ENCODE measurements around the gene GBF1.
A peak's percentile ranks its signal among the peaks of the same experiment; 100 is the strongest.

GRCh38 chr10:102394079-102394800 is 148.9 kb downstream of the GBF1 start:
- TF ChIP-seq CTCF (IDR thresholded peaks at IDR 0.05; ENCODE audit: insufficient read depth, low read length) (no peak), SPI1 (IDR thresholded peaks at IDR 0.05; ENCODE audit: borderline replicate concordance, low read depth) (peak; percentile 79), POLR2AphosphoS5 (IDR thresholded peaks at IDR 0.05; ENCODE audit: low read depth) (0 out of 2 replicates have a peak, but pooled peaks have one; percentile 41), GABPA (IDR thresholded peaks at IDR 0.05; ENCODE audit: low read depth) (no peak)
- TF ChIP-seq, protein P1, sequence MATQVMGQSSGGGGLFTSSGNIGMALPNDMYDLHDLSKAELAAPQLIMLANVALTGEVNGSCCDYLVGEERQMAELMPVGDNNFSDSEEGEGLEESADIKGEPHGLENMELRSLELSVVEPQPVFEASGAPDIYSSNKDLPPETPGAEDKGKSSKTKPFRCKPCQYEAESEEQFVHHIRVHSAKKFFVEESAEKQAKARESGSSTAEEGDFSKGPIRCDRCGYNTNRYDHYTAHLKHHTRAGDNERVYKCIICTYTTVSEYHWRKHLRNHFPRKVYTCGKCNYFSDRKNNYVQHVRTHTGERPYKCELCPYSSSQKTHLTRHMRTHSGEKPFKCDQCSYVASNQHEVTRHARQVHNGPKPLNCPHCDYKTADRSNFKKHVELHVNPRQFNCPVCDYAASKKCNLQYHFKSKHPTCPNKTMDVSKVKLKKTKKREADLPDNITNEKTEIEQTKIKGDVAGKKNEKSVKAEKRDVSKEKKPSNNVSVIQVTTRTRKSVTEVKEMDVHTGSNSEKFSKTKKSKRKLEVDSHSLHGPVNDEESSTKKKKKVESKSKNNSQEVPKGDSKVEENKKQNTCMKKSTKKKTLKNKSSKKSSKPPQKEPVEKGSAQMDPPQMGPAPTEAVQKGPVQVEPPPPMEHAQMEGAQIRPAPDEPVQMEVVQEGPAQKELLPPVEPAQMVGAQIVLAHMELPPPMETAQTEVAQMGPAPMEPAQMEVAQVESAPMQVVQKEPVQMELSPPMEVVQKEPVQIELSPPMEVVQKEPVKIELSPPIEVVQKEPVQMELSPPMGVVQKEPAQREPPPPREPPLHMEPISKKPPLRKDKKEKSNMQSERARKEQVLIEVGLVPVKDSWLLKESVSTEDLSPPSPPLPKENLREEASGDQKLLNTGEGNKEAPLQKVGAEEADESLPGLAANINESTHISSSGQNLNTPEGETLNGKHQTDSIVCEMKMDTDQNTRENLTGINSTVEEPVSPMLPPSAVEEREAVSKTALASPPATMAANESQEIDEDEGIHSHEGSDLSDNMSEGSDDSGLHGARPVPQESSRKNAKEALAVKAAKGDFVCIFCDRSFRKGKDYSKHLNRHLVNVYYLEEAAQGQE (IDR thresholded peaks at IDR 0.05; ENCODE audit: insufficient replicate concordance, low read depth), result peak; percentile 65
